Left lung (tissue), 10 donors: Measurements from ENCODE around the gene OR1J2. TPM values are rescaled to one million over a fixed set of nuclear protein-coding genes. Genes with fewer than 3 reads are reported as not detected.

Experiments
- ATAC-seq: fragments of 200-7000 bp; cut with Tn5 transposase; one replicate; pipeline ENCODE4 v1.9.1; 2020; ENCODE audit warnings: moderate library complexity
- DNase-seq, 4 donors: peaks; one replicate each; pipeline ENCODE4 v3.0.0-alpha.2; 2013 to 2020
- H3K27ac ChIP-seq, 2 donors: fragments of 200-600 bp; sonication (generic) in 1 of 2; one replicate each; pipeline versions ENCODE4 v1.5.0 to v1.8.0; 2020 to 2021
- H3K27me3 ChIP-seq, 2 donors: fragments of 200-600 bp; sonication (generic) in 1 of 2; one replicate each; pipeline versions ENCODE4 v1.5.0 to v1.8.0; 2020 to 2021
- H3K36me3 ChIP-seq, 2 donors: fragments of 200-600 bp; sonication (generic) in 1 of 2; one replicate each; pipeline versions ENCODE4 v1.5.0 to v1.8.0; 2020 to 2021
- H3K4me1 ChIP-seq, 2 donors: fragments of 200-600 bp; one replicate each; pipeline ENCODE4 v1.8.0; 2021
- H3K4me3 ChIP-seq, 2 donors: fragments of 200-600 bp; sonication (generic) in 1 of 2; one replicate each; pipeline versions ENCODE4 v1.5.0 to v1.8.0; 2020 to 2021; ENCODE audit warnings: mild to moderate bottlenecking in 1 of 2
- H3K9me3 ChIP-seq, 2 donors: fragments of 200-600 bp; sonication (generic) in 1 of 2; one replicate each; pipeline versions ENCODE4 v1.5.0 to v1.8.0; 2020 to 2021
- CTCF ChIP-seq, 2 donors: fragments of 200-600 bp; sonication (generic) in 1 of 2; IDR thresholded peaks; one replicate each; pipeline versions ENCODE4 v1.5.0 to v1.8.0; 2021; ENCODE audit warnings: antibody characterized with exemption in 2 of 2
- intact Hi-C, 2 donors: fragments of 100-400 bp; cut with DNase I; formaldehyde crosslinking; loops; one replicate each; pipeline versions ENCODE4 v1.11.2 to v1.14.2; 2022
- polyA plus RNA-seq, 6 donors: library from polyadenylated mRNA; unstranded; fragments of 120-200 nt; gene quantifications; one replicate each; pipeline ENCODE4 v1.2.1, GENCODE V29; 2013; ENCODE audit not compliant: insufficient read length in 6 of 6
- total RNA-seq, 2 donors: library from RNA; stranded (reverse); fragmentation: NEBNext Ultra II Directional; extraction: Animal tissue kit (Norgen Biotek cat#: 25700); gene quantifications; one replicate each; pipeline ENCODE4 v1.2.1, GENCODE V29; 2021
- donor health status: DM: no; HTN: yes; CAD: no.
- donor health status: DM: no; HTN: no; CAD: no.

Gene OR1J2
- total and polyA plus RNA-seq, 8 donors: not detected

- H3K9me3 ChIP-seq: no peaks in the 10 kb centered on the region
- TF ChIP-seq CTCF (IDR thresholded peaks at IDR 0.05): no peak
- no peaks in the 10 kb centered on the region for H3K4me1 ChIP-seq
- DNase-seq: no peak
- intact Hi-C loops: no loop called here
- no peaks in the 10 kb centered on the region for H3K27me3 ChIP-seq
- no peak for ATAC-seq
- H3K27ac ChIP-seq: no peak overlapping the region
- no peaks in the 10 kb centered on the region for H3K36me3 ChIP-seq
- no peak overlapping the region for H3K4me3 ChIP-seq
These were observed 31.5 kb upstream of the OR1J2 start for GRCh38 chr9:122479062-122479461.

- peaks cover 0 to 4% of the 10 kb centered on the region in 2 donors for H3K27me3 ChIP-seq
- intact Hi-C loops: no loop called here
- no peak overlapping the region for H3K27ac ChIP-seq
- ATAC-seq (peak; percentile 88), DNase-seq (peak in 1 of 4 donors; percentile 5)
- no peaks in the 10 kb centered on the region for H3K36me3 ChIP-seq
- no peaks in the 10 kb centered on the region for H3K4me1 ChIP-seq
- H3K4me3 ChIP-seq: no peak overlapping the region
- peak; percentile 57 to 78 for TF ChIP-seq CTCF (IDR thresholded peaks at IDR 0.05)
- H3K9me3 ChIP-seq: no peaks in the 10 kb centered on the region
These were observed 11.7 kb upstream of the OR1J2 start for GRCh38 chr9:122498883-122499288.

DNA sequence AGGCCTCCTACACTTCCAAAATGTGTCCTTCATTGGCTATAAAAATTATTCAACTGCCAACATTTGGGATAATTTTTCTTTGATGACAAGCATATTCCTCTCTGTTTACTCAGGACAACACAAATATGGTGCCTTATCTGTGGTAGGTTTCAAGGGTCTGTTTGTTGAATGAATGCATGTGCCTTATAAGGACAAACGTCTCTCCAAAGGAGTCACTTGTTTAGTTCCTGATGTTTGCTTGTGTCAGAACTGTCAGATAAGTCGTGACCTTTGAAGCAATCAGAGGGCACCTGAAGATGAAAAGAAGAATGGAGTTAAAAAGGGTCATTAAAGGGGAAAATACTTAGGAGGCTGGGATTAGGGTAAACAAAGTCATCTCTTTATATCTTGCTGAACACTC, 3.6 kb upstream of the OR1J2 start:
- intact Hi-C loops: no loop called here
- Histone ChIP-seq H3K4me3 (no peak overlapping the region), H3K9me3 (no peaks in the 10 kb centered on the region), H3K36me3 (no peaks in the 10 kb centered on the region), H3K27me3 (no peaks in the 10 kb centered on the region), H3K4me1 (no peaks in the 10 kb centered on the region), H3K27ac (no peak overlapping the region)
- DNase-seq (no peak), ATAC-seq (no peak)
- no peak for TF ChIP-seq CTCF (IDR thresholded peaks at IDR 0.05)

DNA sequence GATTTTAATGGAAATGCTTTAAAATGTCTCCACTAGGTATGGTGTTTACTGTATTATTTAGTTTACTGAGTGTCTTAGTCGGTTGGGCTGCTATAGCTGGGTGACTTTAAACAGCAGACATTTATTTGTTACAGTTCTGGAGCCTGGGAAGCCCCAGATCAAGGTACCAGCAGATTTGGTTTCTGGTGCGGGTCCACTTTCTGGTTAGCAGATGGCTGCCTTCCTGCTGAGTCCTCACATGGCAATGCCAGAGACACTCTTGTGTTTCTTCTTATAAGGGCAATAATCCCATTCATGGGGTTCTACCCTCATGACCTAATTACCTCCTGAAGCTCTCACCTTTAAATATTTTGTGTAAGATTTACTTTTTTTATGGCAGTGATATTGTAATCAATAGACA, 7.6 kb downstream of the OR1J2 start:
- Histone ChIP-seq H3K4me3 (no peak overlapping the region), H3K4me1 (no peaks in the 10 kb centered on the region), H3K36me3 (no peaks in the 10 kb centered on the region), H3K27me3 (no peaks in the 10 kb centered on the region), H3K9me3 (no peaks in the 10 kb centered on the region), H3K27ac (no peak overlapping the region)
- intact Hi-C loops: no loop called here
- DNase-seq (no peak), ATAC-seq (no peak)
- TF ChIP-seq CTCF (IDR thresholded peaks at IDR 0.05): no peak

DNA sequence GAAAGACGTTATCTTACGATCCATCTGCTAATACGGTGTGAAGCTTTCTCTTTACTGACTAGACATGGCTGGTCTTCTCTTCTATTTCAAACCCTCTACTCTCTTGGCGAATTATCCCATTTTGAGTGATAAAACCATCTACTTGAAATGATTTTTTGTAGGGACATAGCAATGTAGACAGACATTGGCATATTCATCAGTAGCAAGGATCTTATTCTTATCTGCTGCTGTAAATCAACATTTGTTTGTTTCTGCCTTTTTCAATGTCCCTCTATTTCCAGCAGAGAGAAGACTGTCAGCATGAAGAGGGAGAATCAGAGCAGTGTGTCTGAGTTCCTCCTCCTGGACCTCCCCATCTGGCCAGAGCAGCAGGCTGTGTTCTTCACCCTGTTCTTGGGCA, 8.2 kb downstream of the OR1J2 start, which contains the start of gene OR1J4:
Gene OR1J4 (plus strand): TSS at position 301 of the 400 bp plus-strand sequence. CDS start 0 bp downstream, at position 301.
- Histone ChIP-seq H3K27ac (no peak within 1 kb of the TSS), H3K4me1 (no peaks in the 10 kb centered on the region), H3K4me3 (no peak within 1 kb of the TSS), H3K27me3 (no peaks in the 10 kb centered on the region), H3K36me3 (no peaks in the 10 kb centered on the region), H3K9me3 (no peaks in the 10 kb centered on the region)
- ATAC-seq (no peak), DNase-seq (no peak)
- no peak for TF ChIP-seq CTCF (IDR thresholded peaks at IDR 0.05)
- intact Hi-C loops: no loop called here
